IPS-NIHi7 (cell line): Measurements from ENCODE around the gene HAP1.
"Not testable (repeated sequence)": the region's sequence is repeated elsewhere in the genome, so short reads cannot be mapped to it uniquely, and the experiment has no call there.

Source experiments
- DNase-seq: peaks from one replicate; pipeline ENCODE4 v3.0.0; 2012; ENCODE audit warnings: mixed read lengths; ENCODE audit errors: extremely low spot score

The HAP1 gene

DNA sequence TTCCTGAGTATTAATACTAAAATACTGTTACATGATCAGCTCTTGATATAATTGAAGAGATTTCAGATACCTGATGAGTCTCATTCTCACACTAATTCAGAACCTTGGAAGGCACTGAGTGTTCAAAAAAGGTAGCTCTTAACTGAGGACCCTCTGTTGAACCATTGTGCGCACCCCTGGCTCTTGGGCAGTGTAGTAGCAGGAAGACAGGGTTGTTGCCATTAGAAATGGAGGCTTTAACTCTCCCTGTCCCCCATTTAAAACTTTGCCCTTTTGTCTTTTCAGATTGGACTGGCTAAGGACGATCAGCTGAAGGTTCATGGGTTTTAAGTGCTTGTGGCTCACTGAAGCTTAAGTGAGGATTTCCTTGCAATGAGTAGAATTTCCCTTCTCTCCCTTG is 43.9 kb downstream of the HAP1 start:
- no peak for DNase-seq

DNA sequence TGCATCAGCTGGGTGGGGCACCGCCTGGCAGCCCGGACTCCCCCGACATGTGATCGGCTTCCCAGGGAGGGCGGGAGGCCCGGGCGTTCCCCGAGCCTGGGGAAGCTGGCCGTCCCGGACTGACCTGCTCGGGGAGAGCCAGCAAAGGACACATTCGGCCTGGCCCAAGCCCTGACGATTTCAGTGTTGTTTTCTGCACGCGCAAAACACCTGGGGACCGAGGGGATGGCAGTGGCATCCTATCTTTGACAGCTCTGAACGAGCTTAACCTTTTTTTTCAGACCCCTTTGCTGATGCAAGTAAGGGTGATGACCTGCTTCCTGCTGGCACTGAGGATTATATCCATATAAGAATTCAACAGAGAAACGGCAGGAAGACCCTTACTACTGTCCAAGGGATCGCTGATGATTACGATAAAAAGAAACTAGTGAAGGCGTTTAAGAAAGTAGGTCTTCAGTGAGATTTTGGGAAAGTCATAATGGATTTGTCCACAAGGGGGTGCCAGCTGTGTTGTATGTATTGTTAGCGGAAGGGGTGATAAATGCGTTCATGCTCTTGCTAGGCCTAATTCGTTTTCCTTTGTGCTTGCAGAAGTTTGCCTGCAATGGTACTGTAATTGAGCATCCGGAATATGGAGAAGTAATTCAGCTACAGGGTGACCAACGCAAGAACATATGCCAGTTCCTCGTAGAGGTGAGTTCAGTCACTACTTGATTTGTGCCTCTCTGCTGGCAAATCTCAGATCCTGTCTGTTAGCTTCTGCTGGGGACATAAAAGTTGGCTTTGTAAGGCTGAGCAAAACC is 44.7 kb downstream of the HAP1 start:
- no peak for DNase-seq

DNA sequence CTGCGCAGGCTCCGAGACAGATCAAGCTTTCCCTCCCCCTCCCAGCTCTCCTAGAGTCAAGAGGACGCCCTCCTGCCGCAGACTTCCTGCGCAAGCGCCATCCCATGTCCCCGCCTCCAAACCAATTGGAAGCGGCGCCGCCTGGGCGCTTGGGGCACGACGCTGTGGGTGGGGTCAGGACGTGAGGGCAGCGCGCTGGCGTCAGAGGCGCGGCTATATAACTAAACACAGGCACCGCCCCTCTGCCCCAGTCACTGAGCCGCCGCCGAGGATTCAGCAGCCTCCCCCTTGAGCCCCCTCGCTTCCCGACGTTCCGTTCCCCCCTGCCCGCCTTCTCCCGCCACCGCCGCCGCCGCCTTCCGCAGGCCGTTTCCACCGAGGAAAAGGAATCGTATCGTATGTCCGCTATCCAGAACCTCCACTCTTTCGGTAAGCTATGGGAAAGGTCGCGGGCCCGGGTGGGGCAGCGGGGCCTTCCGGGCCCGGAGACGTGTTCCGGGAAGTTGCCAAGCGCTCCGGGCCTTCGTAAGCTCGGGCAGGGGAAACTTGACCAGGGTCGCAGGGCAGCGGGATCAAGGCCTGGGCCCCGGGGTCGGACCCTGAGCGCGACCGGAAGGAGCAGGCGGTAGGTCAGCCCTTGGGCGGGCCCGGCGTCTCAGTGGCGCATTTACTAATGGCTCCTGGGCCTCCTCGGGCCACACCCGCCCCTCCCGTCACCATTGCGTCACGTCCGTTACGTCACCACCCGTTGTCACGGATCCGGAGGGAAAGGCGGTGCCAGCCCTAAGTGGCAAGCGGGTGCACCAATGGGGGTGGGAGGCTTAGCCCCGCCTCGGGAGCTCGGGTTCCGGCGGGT is 45.6 kb downstream of the HAP1 start, which contains the start of gene EIF1:
EIF1 (plus strand) TSS at position 245 of the 856 bp plus-strand sequence; CDS start at position 399, 154 bp downstream.
- peak; percentile 95 for DNase-seq

DNA sequence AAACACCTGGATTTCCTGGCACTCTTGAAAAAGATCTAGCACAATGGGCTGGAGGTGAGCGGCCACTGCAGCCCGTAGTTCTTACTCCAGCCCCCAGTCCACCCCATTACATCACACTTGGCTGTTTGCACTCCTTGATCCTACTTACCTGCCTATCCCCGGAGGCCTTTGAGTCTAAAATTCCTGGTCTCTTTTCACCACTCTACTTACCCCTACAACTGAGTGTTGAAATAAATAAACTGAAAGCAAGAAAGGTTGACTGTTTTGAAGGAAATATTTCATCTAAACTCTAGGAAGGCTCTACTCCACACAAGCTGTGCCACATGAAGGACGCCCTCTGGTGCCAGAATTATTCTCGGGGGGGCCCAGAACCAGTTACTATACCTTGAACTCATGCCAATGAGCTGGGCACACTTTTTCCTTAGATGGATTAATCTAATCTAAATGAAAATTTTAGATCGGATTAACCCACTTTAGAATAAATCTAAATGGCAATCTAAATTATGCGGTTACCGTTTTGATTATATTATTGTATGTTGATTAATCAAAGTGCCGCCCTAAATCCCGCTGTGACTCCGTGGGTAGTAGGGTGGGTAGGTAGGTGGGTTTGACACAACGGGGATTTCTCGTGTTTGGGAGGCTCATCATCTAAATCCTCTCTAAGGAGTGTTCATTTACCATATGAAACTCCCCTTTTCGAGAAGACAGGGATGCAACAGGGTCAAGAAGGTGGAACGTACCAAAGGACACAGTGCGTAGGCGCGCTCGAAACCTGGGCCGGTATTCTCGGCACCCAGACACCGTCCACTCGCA is 46.4 kb downstream of the HAP1 start:
- no peak for DNase-seq

DNA sequence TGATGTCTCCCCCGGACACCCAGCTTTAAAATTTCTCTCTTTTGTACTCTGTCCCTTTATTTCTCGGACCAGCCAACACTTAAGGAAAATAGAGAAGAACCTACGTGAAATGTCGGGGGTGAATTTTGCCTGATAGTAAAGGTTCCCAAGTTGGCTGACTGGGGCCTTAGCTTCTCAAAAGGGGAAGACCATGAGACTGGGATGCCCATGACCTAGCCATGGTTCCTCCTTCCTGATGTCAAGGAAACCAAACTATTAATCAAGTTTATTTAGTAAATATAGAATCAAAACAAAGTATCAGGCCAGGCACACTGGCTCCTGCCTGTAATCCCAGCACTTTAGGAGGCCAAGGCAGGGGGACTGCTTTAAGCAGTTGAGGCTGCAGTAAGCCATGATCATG is 48.2 kb downstream of the HAP1 start:
- DNase-seq, result no peak

DNA sequence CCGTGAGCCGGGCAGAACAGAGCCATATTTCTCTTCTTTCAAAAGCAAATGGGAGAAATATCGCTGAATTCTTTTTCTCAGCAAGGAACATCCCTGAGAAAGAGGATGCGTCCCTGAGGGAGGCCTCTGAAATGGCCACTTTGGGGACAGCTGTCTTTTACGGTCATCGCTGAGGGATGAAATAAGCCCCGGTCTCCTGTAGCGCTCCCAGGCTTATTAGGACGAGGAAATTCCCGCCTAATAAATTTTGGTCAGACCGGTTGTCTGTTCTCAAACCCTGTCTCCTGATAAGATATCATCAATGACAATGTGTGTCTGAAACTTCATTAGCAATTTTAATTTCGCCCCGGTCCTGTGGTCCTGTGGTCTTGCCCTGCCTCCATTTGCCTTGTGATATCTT is 48.7 kb downstream of the HAP1 start:
- not testable (repeated sequence) for DNase-seq

DNA sequence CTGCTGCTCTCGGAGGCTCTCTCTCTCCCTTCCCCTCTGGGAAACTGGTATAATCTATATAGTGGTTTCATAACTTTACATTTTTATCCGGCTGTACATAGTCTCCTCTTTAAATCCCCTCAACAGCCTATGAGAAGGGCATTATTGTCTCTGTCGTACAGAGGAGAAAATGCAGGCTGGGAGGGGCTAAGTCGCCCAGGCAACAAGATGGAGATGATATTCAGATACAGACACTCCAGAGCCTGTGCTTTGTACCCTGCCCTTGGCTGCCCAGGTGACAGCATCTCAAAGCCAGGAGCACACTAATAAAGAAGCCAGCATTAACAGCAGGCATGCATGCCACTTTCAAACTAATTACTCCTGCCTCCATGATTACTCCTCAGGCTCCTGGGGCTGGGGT is 50.4 kb downstream of the HAP1 start:
- no peak for DNase-seq

DNA sequence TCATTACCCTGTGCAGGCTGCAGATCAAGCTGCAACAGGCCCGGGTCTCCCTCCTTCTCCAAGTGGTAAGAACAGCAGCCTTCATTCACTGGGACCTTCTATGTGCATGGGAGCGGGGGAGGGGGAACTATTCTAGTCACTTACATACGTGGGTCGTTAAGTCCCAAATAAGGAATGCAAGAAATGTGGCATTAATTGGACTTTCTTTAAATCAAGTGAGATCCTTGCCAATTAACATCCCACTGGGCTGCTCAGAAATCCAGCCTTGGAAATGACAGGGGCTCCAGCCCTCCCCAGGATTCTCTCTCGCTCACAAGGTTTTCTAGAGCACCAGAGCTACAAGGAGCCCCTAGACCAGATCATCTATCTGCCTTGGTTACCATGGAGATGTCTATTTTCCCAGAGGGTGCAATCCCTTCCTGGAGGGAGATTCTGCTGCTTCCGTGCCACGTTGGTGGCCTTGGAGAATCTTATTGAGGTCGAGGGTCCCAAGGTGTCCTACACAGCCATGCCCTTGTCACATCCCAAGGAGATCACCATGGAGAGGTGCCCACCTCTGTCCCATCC is 50.9 kb downstream of the HAP1 start:
- DNase-seq, result no peak

DNA sequence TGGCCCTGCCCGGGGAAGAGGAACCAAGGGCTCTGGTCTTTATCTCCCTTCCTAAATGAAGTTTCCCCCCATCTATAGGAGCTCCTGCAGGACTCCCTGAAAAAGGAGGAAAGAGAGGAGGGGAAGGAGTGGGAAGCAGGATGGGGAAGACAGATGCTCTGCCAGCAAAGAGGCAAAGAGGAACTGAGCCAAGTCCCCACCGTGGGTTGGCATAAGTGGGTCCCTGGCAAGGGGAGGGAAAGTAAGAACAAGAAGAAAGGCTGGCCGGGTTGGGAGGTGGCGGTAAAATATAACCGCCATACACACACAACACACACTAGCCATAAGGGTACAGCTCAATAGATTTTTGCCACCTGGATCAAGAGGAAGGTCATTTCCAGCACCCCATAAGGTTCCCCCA is 51.8 kb downstream of the HAP1 start:
- no peak for DNase-seq

DNA sequence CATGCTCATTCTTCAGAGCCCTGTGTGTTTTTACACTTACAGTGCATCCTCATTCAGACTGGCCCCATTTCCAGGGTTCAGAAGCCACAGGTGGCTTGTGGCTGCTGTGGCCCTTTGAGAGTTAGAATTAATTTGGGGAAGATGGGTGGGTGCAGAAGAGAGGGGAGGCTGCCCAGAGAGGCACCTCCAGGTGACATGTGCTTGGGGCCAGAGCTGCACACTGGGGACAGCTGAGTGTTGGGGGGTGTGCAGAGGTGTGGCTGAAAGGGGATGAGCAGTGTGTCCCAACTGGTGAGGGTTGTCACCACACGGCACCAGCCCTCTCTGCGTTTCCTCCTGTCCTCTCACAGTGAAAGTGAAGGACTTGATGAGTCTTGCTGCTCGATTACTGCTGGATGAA is 52.7 kb downstream of the HAP1 start:
- no peak for DNase-seq

DNA sequence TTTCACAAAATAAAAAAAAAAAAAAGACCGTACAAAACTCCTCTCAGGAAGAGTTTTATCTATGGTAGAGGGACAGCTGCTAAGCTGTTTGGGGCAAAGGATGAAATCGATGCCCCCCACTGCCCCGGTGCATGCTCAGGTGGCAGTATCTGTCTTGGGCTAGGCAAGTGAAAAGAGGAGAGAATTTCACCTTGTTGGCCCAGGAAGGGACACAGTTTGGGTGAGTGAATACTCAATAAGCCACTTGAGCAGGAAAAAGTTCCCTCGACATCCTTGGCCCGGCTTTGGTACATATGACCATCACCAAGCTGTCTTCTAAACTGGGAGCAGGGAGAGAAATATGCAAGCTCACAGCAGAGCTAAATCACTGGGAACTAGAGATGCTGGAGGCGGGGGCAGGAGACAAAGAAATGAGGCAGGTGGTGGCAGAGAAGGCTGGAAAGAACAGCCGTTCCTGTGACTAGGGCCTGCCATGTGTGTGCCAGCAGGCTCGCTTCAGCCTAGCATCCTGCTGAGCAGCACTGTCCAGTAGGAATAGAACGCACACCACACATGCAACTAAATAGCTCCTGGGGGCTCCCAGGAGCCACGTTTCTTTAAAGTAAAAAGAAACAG is 53.9 kb downstream of the HAP1 start:
- no peak for DNase-seq

DNA sequence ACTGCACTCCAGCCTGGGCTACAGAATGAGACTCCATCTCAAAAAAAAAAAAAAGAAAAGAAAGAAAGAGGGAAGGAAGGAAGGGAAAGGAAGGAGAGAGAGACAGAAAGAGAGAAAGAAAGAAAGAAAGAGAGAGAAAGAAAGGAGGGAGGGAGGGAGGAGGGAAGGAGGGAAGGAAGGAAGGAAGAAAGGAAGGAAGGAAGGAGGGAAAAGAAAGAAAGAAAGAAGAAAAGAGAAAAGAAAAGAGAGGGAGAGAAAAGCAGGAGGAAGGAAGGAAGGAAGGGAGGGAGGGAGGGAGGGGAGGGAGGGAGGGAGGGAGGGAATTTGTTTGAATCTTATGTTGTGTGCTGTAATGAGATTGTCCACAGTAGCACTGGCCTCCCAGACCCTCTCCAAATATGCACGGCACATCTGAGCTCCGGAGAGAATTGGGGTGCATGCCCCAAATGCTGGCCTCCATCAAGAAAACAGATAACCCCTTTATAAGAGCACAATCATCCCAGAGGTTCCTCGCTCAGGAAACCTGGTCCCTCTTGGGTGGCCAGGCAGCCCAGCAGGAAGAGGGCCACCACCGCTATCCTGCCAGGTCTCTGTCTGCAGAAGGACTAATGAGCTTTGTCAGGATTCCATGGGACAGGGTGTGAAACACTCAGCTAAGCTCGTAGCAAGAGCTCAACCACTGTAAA is 54.6 kb downstream of the HAP1 start:
- no peak for DNase-seq

DNA sequence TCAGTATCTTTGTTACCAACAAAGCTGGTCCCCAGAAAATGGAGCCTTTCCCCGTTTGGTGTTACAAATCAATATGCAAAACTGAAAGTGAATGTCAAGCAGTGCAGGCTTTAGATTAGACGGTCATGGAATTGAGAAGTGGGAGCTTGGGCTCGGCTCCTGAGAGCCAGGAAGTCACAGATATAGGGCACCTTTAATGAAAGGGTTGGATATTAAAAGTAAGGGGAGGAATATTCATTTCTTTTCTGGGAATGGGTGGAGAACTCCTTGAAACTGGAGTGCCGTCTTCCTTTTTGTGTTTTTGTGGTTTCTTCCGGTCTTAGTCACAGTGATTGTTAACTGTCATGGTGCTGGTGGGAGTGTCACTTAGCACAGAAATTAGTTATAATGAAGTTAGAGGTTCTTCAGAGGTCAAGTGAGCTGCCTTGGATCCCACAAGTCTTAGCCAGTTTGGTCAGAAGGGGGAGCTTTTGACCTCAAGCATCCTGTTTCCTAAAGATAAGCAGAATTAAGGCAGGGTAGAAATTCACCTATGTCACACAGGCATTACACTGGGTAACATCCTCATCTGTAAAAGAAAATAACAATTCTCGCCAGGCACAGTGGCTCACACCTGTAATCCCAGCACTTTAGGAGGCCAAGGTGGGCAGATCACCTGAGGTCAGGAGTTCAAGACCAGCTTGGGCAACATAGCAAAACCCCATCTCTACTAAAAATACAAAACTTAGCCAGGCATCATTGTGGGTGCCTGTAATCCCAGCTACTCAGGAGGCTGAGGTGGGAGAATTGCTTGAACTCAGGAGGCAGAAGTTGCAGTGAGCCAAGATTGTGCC is 55.3 kb downstream of the HAP1 start:
- no peak for DNase-seq

DNA sequence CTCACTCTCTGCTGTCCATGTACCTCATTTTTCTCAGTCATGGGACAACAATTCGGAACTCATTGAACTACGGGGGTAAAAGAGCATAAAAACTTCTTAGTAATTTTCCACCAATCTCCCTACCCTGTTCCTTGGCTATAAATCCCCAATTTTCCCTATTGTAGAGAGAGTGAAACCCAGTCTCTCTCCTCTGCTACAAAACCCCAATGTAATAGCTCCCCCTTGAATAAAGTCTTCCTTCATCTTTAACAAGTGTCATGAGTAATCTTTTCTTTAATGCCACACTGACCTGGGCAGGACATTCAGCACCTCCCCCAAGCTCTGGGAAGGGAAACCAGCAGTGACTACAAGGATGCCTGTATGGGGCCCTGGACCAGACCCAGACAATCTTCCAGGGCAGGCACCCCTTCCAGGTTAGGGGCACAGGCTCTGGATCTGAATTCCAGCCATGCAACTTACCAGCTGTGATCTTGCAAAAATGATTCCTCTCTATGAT is 56.0 kb downstream of the HAP1 start:
- DNase-seq, result no peak

DNA sequence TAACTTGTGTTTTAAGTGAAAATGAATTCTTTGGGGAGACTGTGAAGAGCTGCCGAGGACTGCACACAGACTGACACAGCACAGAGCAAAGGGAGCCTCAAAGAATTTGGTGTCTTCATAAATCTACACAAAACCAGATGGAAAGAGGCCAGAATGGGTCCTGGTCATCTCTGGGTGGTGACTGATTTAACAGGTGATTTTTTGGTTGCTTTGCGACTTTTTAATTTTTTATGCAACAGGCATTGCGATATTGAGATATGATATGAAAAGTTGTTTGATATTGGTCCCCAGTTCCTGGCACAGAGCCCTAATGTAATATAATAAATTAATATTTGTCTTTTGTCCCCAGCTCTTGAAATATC is 58.4 kb downstream of the HAP1 start:
- no peak for DNase-seq

DNA sequence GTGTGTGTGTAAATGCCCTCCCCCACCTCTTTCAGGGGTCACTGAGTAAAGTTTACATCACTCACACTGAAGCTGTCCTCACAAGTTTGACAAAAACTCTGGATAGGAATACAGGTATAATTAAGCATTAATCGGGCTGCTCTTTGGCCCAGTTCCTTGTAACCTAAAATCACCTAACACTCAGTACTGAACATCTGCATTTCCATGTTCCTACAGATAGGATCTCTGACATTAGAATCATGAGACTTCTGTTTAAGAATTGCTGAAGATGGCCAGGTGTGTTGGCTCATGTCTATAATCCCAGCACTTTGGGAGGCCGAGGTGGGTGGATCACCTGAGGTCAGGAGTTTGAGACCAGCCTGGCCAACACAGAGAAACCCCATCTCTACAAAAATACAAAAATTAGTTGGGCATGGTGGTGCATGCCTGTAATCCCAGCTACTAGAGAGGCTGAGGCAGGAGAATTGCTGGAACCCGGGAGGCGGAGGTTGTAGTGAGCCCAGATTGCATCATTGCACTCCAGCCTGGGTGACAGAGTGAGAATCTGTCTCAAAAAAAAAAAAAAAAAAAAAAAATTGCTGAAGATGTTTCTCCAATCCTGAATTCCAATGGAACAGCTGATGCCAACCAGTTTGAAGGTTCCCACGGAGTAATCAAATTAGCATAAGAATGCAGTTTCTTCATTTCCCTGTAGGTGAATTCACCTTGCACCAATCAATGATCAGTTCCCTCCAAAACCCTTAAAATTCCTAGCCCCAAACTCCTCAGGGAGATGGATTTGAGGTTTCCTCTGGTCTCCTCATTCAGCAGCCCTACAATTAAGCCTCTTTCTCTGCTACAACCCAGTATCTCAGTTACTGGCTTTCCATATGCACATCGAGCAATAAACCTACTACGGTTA is 59.0 kb downstream of the HAP1 start:
- not testable (repeated sequence) for DNase-seq
